ENCODE measurements around the gene ANKRD33B.
A peak's percentile ranks its signal among the peaks of the same experiment; 100 is the strongest.

- TF ChIP-seq CTCF (IDR thresholded peaks at IDR 0.05) (no peak), POLR2A (IDR thresholded peaks at IDR 0.05) (no peak), POLR2AphosphoS5 (IDR thresholded peaks at IDR 0.05) (peak; percentile 62)
These were observed 24.8 kb upstream of the ANKRD33B start for GRCh38 chr5:10538789-10539686.
